Activated effector memory CD4-positive, alpha-beta T cell treated with anti-CD3 and anti-CD28 coated beads, Interleukin-2, amount 50 U/mL, for 16 hours (primary cell): ENCODE data around the gene PHF12.
"Not testable (repeated sequence)": the region's sequence is repeated elsewhere in the genome, so short reads cannot be mapped to it uniquely, and the experiment has no call there.

Experiments
- DNase-seq: peaks from one replicate; pipeline ENCODE4 v3.0.0-alpha.2; 2020

PHF12 gene

GRCh38 chr17:28881533-28882056, 69.7 kb downstream of the PHF12 start:
- no peak for DNase-seq

- no peak for DNase-seq
These were observed 70.8 kb downstream of the PHF12 start for GRCh38 chr17:28880572-28880945.

- no peak for DNase-seq
These were observed 71.3 kb downstream of the PHF12 start for GRCh38 chr17:28879886-28880571.

- DNase-seq: no peak
These were observed 72.3 kb downstream of the PHF12 start for GRCh38 chr17:28878981-28879380.

GRCh38 chr17:28878158-28878910, 73.0 kb downstream of the PHF12 start:
- DNase-seq: no peak

- not testable (repeated sequence) for DNase-seq
These were observed 74.1 kb downstream of the PHF12 start for GRCh38 chr17:28877150-28877711.

- no peak for DNase-seq
These were observed 75.3 kb downstream of the PHF12 start for GRCh38 chr17:28875848-28876550.

GRCh38 chr17:28874750-28875149, 76.6 kb downstream of the PHF12 start:
- DNase-seq: no peak

- no peak for DNase-seq
These were observed 77.5 kb downstream of the PHF12 start for GRCh38 chr17:28873839-28874238.

- DNase-seq: peak; percentile 67
These were observed 80.2 kb downstream of the PHF12 start for GRCh38 chr17:28871056-28871579.

GRCh38 chr17:28867276-28867675, 84.0 kb downstream of the PHF12 start:
- no peak for DNase-seq

GRCh38 chr17:28865946-28866752, 85.2 kb downstream of the PHF12 start:
- DNase-seq: no peak

GRCh38 chr17:28864991-28865849, 86.1 kb downstream of the PHF12 start:
- no peak for DNase-seq

GRCh38 chr17:28863953-28864352, 87.4 kb downstream of the PHF12 start:
- no peak for DNase-seq

- no peak for DNase-seq
These were observed 88.8 kb downstream of the PHF12 start for GRCh38 chr17:28862561-28862960.

- DNase-seq: no peak
These were observed 89.7 kb downstream of the PHF12 start for GRCh38 chr17:28861393-28862203.

GRCh38 chr17:28860363-28860808, 90.9 kb downstream of the PHF12 start:
- no peak for DNase-seq

- DNase-seq: no peak
These were observed 92.4 kb downstream of the PHF12 start for GRCh38 chr17:28858801-28859355.

- no peak for DNase-seq
These were observed 93.2 kb downstream of the PHF12 start for GRCh38 chr17:28857905-28858800.
